HEK293 (cell line): ENCODE results near the gene NOS1.

ENCODE experiments used
- CTCF ChIP-seq: fragments of 450-650 bp; formaldehyde crosslinking; IDR thresholded peaks from 2 replicates; pipeline ENCODE4 v1.5.1; 2016; ENCODE audit warnings: missing biosample characterization, missing genetic modification characterization
- GLI2 ChIP-seq: fragments of 450-650 bp; formaldehyde crosslinking; IDR thresholded peaks from 2 replicates; pipeline ENCODE4; 2017; ENCODE audit warnings: missing biosample characterization, missing genetic modification characterization, low read depth, borderline replicate concordance
- REST ChIP-seq: fragments of 450-650 bp; formaldehyde crosslinking; IDR thresholded peaks from 2 replicates; pipeline ENCODE4 v1.5.1; 2016; ENCODE audit warnings: missing biosample characterization, missing genetic modification characterization
- SP7 ChIP-seq: fragments of 450-650 bp; formaldehyde crosslinking; IDR thresholded peaks from 2 replicates; pipeline ENCODE4 v1.5.1; 2016; ENCODE audit warnings: missing biosample characterization, missing genetic modification characterization
- ZBTB10 ChIP-seq: fragments of 450-650 bp; formaldehyde crosslinking; IDR thresholded peaks from 2 replicates; pipeline ENCODE4 v1.5.1; 2016; ENCODE audit warnings: missing biosample characterization, missing genetic modification characterization
- ZBTB7A ChIP-seq: fragments of 450-650 bp; formaldehyde crosslinking; IDR thresholded peaks from 2 replicates; pipeline ENCODE4 v1.5.1; 2016; ENCODE audit warnings: low read depth, missing biosample characterization, missing genetic modification characterization
- ZNF10 ChIP-seq: fragments of 450-650 bp; formaldehyde crosslinking; IDR thresholded peaks from 2 replicates; pipeline ENCODE4 v1.5.1; 2017; ENCODE audit warnings: missing biosample characterization, missing genetic modification characterization
- ZNF2 ChIP-seq: fragments of 450-650 bp; formaldehyde crosslinking; IDR thresholded peaks from 2 replicates; pipeline ENCODE4 v1.5.1; 2016; ENCODE audit warnings: missing biosample characterization, missing genetic modification characterization
- ZNF555 ChIP-seq: fragments of 450-650 bp; formaldehyde crosslinking; conservative IDR thresholded peaks from 2 replicates; pipeline ENCODE4 v1.5.1; 2017; ENCODE audit warnings: missing biosample characterization, mild to moderate bottlenecking, missing genetic modification characterization, inconsistent platforms
- ZNF692 ChIP-seq: fragments of 450-650 bp; formaldehyde crosslinking; IDR thresholded peaks from 2 replicates; pipeline ENCODE4 v1.5.1; 2016; ENCODE audit warnings: missing biosample characterization, missing genetic modification characterization
- ZSCAN30 ChIP-seq: fragments of 450-650 bp; IDR thresholded peaks from 2 replicates; pipeline ENCODE4 v1.5.1; 2018; ENCODE audit warnings: missing biosample characterization, mild to moderate bottlenecking, missing genetic modification characterization, moderate library complexity

GRCh38 chr12:117161460-117162166 lies 199.8 kb downstream of the NOS1 start:
- TF ChIP-seq CTCF (tag by site-specific recombination) (no peak), ZNF692 (tag by site-specific recombination) (no peak), ZBTB10 (tag by site-specific recombination) (no peak), ZSCAN30 (tag by site-specific recombination) (no peak), SP7 (tag by site-specific recombination) (no peak), ZBTB7A (tag by site-specific recombination) (no peak), REST (tag by site-specific recombination) (no peak), ZNF555 (no peak), ZNF2 (tag by site-specific recombination) (no peak), ZNF10 (tag by site-specific recombination) (no peak), GLI2 (tag by site-specific recombination) (no peak)
